Measurements from ENCODE around the gene PHOX2A.

PHOX2A gene

GRCh38 chr11:72229336-72229924 is 14.5 kb downstream of the PHOX2A start:
- Histone ChIP-seq H3K23ac (ENCODE audit: low read length in 2 of 2) (no peak overlapping the region), H2BK15ac (ENCODE audit: low read depth, poor library complexity, severe bottlenecking) (no peak overlapping the region)

GRCh38 chr11:72228844-72229231 is 15.1 kb downstream of the PHOX2A start:
- Histone ChIP-seq H3K4me3 (ENCODE audit: insufficient read depth in 1 of 2, low read depth in 1 of 2, low read length in 2 of 2) (no peak overlapping the region), H4K8ac (ENCODE audit: low read length) (no peak overlapping the region), H3K4me2 (ENCODE audit: low read length, poor library complexity, severe bottlenecking) (no peak overlapping the region), H2BK120ac (ENCODE audit: low read depth, low read length) (no peak overlapping the region), H2BK15ac (ENCODE audit: low read depth, poor library complexity, severe bottlenecking) (no peak overlapping the region), H2AFZ (ENCODE audit: low read depth, low read length) (no peak overlapping the region), H4K91ac (ENCODE audit: low read length) (no peak overlapping the region), H3K9ac (ENCODE audit: low read length) (no peak overlapping the region), H3K9me3 (ENCODE audit: control insufficient read depth, low read length) (no peaks in the 10 kb centered on the region), H3K14ac (ENCODE audit: low read length in 2 of 2) (no peak overlapping the region), H3K18ac (ENCODE audit: low read depth in 1 of 2, low read length in 2 of 2) (no peak overlapping the region), H3K27ac (ENCODE audit: low read length, poor library complexity, severe bottlenecking) (no peak overlapping the region), H3K36me3 (ENCODE audit: control insufficient read depth in 1 of 2, insufficient read depth in 2 of 2, low read depth in 1 of 2, low read length in 2 of 2) (peaks cover 71 to 74% of the 10 kb centered on the region in 2 experiments), H3K4me1 (ENCODE audit: control insufficient read depth, insufficient read depth, low read depth, low read length) (peaks cover 29% of the 10 kb centered on the region), H2AK5ac (ENCODE audit: low read length, severe bottlenecking) (no peak overlapping the region), H3K79me1 (replicated peaks; ENCODE audit: low read length, poor library complexity, severe bottlenecking) (peaks cover 52% of the 10 kb centered on the region), H3K27me3 (ENCODE audit: control insufficient read depth in 1 of 2, insufficient read depth in 1 of 2, low read length in 2 of 2) (no peaks in the 10 kb centered on the region), H2BK5ac (ENCODE audit: low read depth, low read length, poor library complexity, severe bottlenecking) (no peak overlapping the region), H3K23ac (ENCODE audit: low read length in 2 of 2) (no peak overlapping the region), H2BK12ac (ENCODE audit: low read length in 2 of 2) (no peak overlapping the region), H3K4ac (ENCODE audit: low read depth in 1 of 2, low read length in 2 of 2) (no peak overlapping the region)
- whole genome bisulfite sequencing = 96% methylated on average over 7 of the region's 7 CpGs
- no peak for DNase-seq

More at GRCh38 chr11:72229336-72229924, 14.5 kb downstream of the PHOX2A start:
- H3K4ac ChIP-seq (ENCODE audit: low read depth in 1 of 2, low read length in 2 of 2) = no peak overlapping the region
- H2BK12ac ChIP-seq (ENCODE audit: low read length in 2 of 2) = no peak overlapping the region
- H4K91ac ChIP-seq (ENCODE audit: low read length) = no peak overlapping the region
- peaks cover 30% of the 10 kb centered on the region for H3K4me1 ChIP-seq (ENCODE audit: control insufficient read depth, insufficient read depth, low read depth, low read length)
- H2BK120ac ChIP-seq (ENCODE audit: low read depth, low read length) = no peak overlapping the region
- no peak overlapping the region for H2BK5ac ChIP-seq (ENCODE audit: low read depth, low read length, poor library complexity, severe bottlenecking)
- H2AFZ ChIP-seq (ENCODE audit: low read depth, low read length) = no peak overlapping the region
- H3K18ac ChIP-seq (ENCODE audit: low read depth in 1 of 2, low read length in 2 of 2) = no peak overlapping the region
- H2AK5ac ChIP-seq (ENCODE audit: low read length, severe bottlenecking) = no peak overlapping the region
- no peak overlapping the region for H4K8ac ChIP-seq (ENCODE audit: low read length)
- no peak overlapping the region for H3K9ac ChIP-seq (ENCODE audit: low read length)
- no peak for DNase-seq
- H3K4me3 ChIP-seq (ENCODE audit: insufficient read depth in 1 of 2, low read depth in 1 of 2, low read length in 2 of 2) = no peak overlapping the region
- no peak overlapping the region for H3K14ac ChIP-seq (ENCODE audit: low read length in 2 of 2)
- H3K79me1 ChIP-seq (replicated peaks; ENCODE audit: low read length, poor library complexity, severe bottlenecking) = peaks cover 57% of the 10 kb centered on the region
- H3K27ac ChIP-seq (ENCODE audit: low read length, poor library complexity, severe bottlenecking) = no peak overlapping the region
- no peaks in the 10 kb centered on the region for H3K27me3 ChIP-seq (ENCODE audit: control insufficient read depth in 1 of 2, insufficient read depth in 1 of 2, low read length in 2 of 2)
- H3K4me2 ChIP-seq (ENCODE audit: low read length, poor library complexity, severe bottlenecking) = no peak overlapping the region
- 96% methylated on average over 7 of the region's 8 CpGs for WGBS
- peaks cover 77 to 80% of the 10 kb centered on the region in 2 experiments for H3K36me3 ChIP-seq (ENCODE audit: control insufficient read depth in 1 of 2, insufficient read depth in 2 of 2, low read depth in 1 of 2, low read length in 2 of 2)
- H3K9me3 ChIP-seq (ENCODE audit: control insufficient read depth, low read length) = no peaks in the 10 kb centered on the region

- Histone ChIP-seq H3K14ac (ENCODE audit: low read length in 2 of 2) (no peak overlapping the region), H3K4ac (ENCODE audit: low read depth in 1 of 2, low read length in 2 of 2) (no peak overlapping the region), H3K27me3 (ENCODE audit: control insufficient read depth in 1 of 2, insufficient read depth in 1 of 2, low read length in 2 of 2) (no peaks in the 10 kb centered on the region), H2BK5ac (ENCODE audit: low read depth, low read length, poor library complexity, severe bottlenecking) (no peak overlapping the region), H3K27ac (ENCODE audit: low read length, poor library complexity, severe bottlenecking) (peak overlapping the region; percentile 4), H3K23ac (ENCODE audit: low read length in 2 of 2) (no peak overlapping the region), H3K9me3 (ENCODE audit: control insufficient read depth, low read length) (no peaks in the 10 kb centered on the region), H2BK12ac (ENCODE audit: low read length in 2 of 2) (no peak overlapping the region), H3K9ac (ENCODE audit: low read length) (no peak overlapping the region), H2BK120ac (ENCODE audit: low read depth, low read length) (no peak overlapping the region), H3K4me3 (ENCODE audit: insufficient read depth in 1 of 2, low read depth in 1 of 2, low read length in 2 of 2) (no peak overlapping the region), H3K36me3 (ENCODE audit: control insufficient read depth in 1 of 2, insufficient read depth in 2 of 2, low read depth in 1 of 2, low read length in 2 of 2) (peaks cover 66 to 69% of the 10 kb centered on the region in 2 experiments), H3K18ac (ENCODE audit: low read depth in 1 of 2, low read length in 2 of 2) (no peak overlapping the region), H2BK15ac (ENCODE audit: low read depth, poor library complexity, severe bottlenecking) (no peak overlapping the region), H2AFZ (ENCODE audit: low read depth, low read length) (no peak overlapping the region), H3K4me1 (ENCODE audit: control insufficient read depth, insufficient read depth, low read depth, low read length) (peaks cover 29% of the 10 kb centered on the region), H4K8ac (ENCODE audit: low read length) (no peak overlapping the region), H2AK5ac (ENCODE audit: low read length, severe bottlenecking) (peak overlapping the region; percentile 5), H3K4me2 (ENCODE audit: low read length, poor library complexity, severe bottlenecking) (no peak overlapping the region), H4K91ac (ENCODE audit: low read length) (peak overlapping the region; percentile 10), H3K79me1 (replicated peaks; ENCODE audit: low read length, poor library complexity, severe bottlenecking) (peaks cover 49% of the 10 kb centered on the region)
- 95% methylated on average over 16 of the region's 16 CpGs for WGBS
- no peak for DNase-seq
Observed at GRCh38 chr11:72228229-72228843, 15.6 kb downstream of the PHOX2A start.

- no peak overlapping the region for H2BK15ac ChIP-seq (ENCODE audit: low read depth, poor library complexity, severe bottlenecking)
- H3K36me3 ChIP-seq (ENCODE audit: control insufficient read depth in 1 of 2, insufficient read depth in 2 of 2, low read depth in 1 of 2, low read length in 2 of 2) = peaks cover 58 to 62% of the 10 kb centered on the region in 2 experiments
- no peaks in the 10 kb centered on the region for H3K9me3 ChIP-seq (ENCODE audit: control insufficient read depth, low read length)
- H3K4ac ChIP-seq (ENCODE audit: low read depth in 1 of 2, low read length in 2 of 2) = no peak overlapping the region
- H3K27ac ChIP-seq (ENCODE audit: low read length, poor library complexity, severe bottlenecking) = peak overlapping the region; percentile 14
- H3K18ac ChIP-seq (ENCODE audit: low read depth in 1 of 2, low read length in 2 of 2) = no peak overlapping the region
- H2AK5ac ChIP-seq (ENCODE audit: low read length, severe bottlenecking) = no peak overlapping the region
- H3K4me2 ChIP-seq (ENCODE audit: low read length, poor library complexity, severe bottlenecking) = peak overlapping the region; percentile 1
- no peak overlapping the region for H2BK5ac ChIP-seq (ENCODE audit: low read depth, low read length, poor library complexity, severe bottlenecking)
- no peak overlapping the region for H2BK120ac ChIP-seq (ENCODE audit: low read depth, low read length)
- H3K27me3 ChIP-seq (ENCODE audit: control insufficient read depth in 1 of 2, insufficient read depth in 1 of 2, low read length in 2 of 2) = no peaks in the 10 kb centered on the region
- peaks cover 42% of the 10 kb centered on the region for H3K79me1 ChIP-seq (replicated peaks; ENCODE audit: low read length, poor library complexity, severe bottlenecking)
- no peak overlapping the region for H3K23ac ChIP-seq (ENCODE audit: low read length in 2 of 2)
- no peak overlapping the region for H2AFZ ChIP-seq (ENCODE audit: low read depth, low read length)
- no peak overlapping the region for H3K14ac ChIP-seq (ENCODE audit: low read length in 2 of 2)
- no peak overlapping the region for H4K8ac ChIP-seq (ENCODE audit: low read length)
- WGBS = 93% methylated on average over 14 of the region's 14 CpGs
- H4K91ac ChIP-seq (ENCODE audit: low read length) = peak overlapping the region; percentile 10
- no peak overlapping the region for H2BK12ac ChIP-seq (ENCODE audit: low read length in 2 of 2)
- peaks cover 31% of the 10 kb centered on the region for H3K4me1 ChIP-seq (ENCODE audit: control insufficient read depth, insufficient read depth, low read depth, low read length)
- H3K4me3 ChIP-seq (ENCODE audit: insufficient read depth in 1 of 2, low read depth in 1 of 2, low read length in 2 of 2) = no peak overlapping the region
- no peak for DNase-seq
- H3K9ac ChIP-seq (ENCODE audit: low read length) = no peak overlapping the region
Observed at GRCh38 chr11:72227316-72228228, 16.4 kb downstream of the PHOX2A start.
